Measurements from ENCODE around the gene CDK17. TPM values are rescaled to one million over a fixed set of nuclear protein-coding genes. Genes with fewer than 3 reads are reported as not detected.

Gene CDK17
- total RNA-seq, 2 donors from 2014 or later, result 36.2 to 39.9 TPM

DNA sequence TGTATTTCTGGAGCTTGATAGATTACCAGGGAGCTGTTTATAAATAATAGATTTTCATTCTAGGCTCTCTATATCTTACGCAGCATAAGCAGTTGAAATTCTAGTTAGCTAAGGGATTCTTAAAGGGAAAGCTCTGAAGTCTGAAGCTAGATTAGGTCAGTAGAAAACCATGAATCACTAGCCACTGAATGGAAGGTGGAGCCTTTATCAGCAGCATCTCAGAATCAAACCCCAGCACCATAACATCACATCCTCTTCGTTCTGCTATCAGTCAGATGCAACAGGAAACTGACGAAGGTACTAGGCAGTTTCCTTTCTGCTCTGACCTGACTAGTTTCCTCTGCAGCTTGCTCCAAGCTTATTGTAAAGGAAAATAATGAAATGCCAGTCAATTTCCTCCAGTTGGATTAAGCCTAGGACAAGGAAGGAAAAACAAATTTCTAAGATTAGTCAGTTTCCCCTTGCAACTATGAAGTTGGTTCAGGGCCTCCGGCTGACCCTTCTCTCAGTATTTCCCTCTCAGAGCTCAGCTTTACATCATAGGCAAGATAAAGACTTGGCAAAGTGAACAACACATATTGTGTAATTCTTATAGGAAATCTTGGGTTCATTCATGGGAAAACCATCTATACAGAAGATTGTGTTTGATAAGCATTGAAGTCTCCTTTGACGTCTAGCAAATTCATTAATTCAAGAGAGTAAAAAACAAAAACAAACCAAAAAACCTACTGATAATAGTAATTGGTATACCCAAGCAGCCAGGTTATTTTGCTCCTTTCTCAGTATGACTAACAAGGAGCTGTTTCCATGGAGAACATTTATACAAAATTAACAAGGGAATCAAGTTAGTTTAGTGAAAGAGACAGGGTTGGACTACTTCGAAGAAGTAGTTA is 45.7 kb upstream of the CDK17 start:
- H3K4me1 Mint-ChIP-seq, result peaks cover 4% of the 10 kb centered on the region
- DNase-seq, result no peak
- H3K27me3 ChIP-seq (ENCODE audit: control insufficient read depth, insufficient read depth, low read length, poor library complexity, severe bottlenecking), result no peaks in the 10 kb centered on the region
- TF ChIP-seq, protein P1, sequence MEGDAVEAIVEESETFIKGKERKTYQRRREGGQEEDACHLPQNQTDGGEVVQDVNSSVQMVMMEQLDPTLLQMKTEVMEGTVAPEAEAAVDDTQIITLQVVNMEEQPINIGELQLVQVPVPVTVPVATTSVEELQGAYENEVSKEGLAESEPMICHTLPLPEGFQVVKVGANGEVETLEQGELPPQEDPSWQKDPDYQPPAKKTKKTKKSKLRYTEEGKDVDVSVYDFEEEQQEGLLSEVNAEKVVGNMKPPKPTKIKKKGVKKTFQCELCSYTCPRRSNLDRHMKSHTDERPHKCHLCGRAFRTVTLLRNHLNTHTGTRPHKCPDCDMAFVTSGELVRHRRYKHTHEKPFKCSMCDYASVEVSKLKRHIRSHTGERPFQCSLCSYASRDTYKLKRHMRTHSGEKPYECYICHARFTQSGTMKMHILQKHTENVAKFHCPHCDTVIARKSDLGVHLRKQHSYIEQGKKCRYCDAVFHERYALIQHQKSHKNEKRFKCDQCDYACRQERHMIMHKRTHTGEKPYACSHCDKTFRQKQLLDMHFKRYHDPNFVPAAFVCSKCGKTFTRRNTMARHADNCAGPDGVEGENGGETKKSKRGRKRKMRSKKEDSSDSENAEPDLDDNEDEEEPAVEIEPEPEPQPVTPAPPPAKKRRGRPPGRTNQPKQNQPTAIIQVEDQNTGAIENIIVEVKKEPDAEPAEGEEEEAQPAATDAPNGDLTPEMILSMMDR (conservative IDR thresholded peaks at IDR 0.05), result no peak
- H3K9me3 Mint-ChIP-seq, result peaks cover 1% of the 10 kb centered on the region
- no peak overlapping the region for H3K4me3 ChIP-seq (ENCODE audit: low read length)
- H3K27ac ChIP-seq (ENCODE audit: low read depth, low read length), result no peak overlapping the region
- no peaks in the 10 kb centered on the region for H3K36me3 Mint-ChIP-seq (ENCODE audit: low read depth)
- H3K27me3 Mint-ChIP-seq (ENCODE audit: insufficient read depth), result peaks cover 7% of the 10 kb centered on the region
- H3K4me1 ChIP-seq (ENCODE audit: control insufficient read depth, insufficient read depth, low read length), result no peaks in the 10 kb centered on the region
- H3K9ac ChIP-seq (ENCODE audit: extremely low read depth, low read length, poor library complexity, severe bottlenecking), result no peak overlapping the region
- H3K27ac Mint-ChIP-seq, result no peak overlapping the region
- WGBS, 2 experiments (ENCODE audit: insufficient coverage in 1 of 2, insufficient read length in 1 of 2), result 79 to 93% methylated on average over 3 to 6 of the region's 6 CpGs
- no peaks in the 10 kb centered on the region for H3K36me3 ChIP-seq (ENCODE audit: control insufficient read depth, insufficient read depth, low read length)
- no peak overlapping the region for H3K4me3 Mint-ChIP-seq
- H3K9me3 ChIP-seq (ENCODE audit: control insufficient read depth, low read length), result no peaks in the 10 kb centered on the region

- H3K27ac Mint-ChIP-seq, result no peak overlapping the region
- no peaks in the 10 kb centered on the region for H3K36me3 Mint-ChIP-seq (ENCODE audit: low read depth)
- H3K9me3 Mint-ChIP-seq, result peaks cover 4% of the 10 kb centered on the region
Observed at GRCh38 chr12:96444399-96444798, 44.2 kb upstream of the CDK17 start.

DNA sequence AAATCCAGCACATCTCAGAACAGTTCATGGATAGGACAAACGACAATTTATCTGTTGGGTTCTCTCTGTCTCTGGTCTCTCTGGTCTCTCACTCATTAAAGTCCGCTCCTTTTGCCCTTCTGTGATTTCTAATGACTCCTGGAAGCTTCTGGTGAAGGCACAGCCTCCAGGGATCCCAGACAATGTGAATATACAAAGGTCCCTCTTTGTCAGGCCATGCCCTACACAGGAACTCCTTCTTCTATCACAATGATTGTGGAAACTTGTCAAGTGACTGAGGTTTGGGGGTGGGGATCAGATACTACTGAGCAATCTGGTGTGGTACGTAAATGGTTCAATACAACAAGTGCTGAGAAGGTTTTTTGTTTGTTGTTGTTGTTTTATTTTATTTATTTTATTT is 42.7 kb upstream of the CDK17 start:
- DNase-seq, result no peak
- Histone ChIP-seq H3K27me3 (ENCODE audit: control insufficient read depth, insufficient read depth, low read length, poor library complexity, severe bottlenecking) (no peaks in the 10 kb centered on the region), H3K9me3 (ENCODE audit: control insufficient read depth, low read length) (no peaks in the 10 kb centered on the region), H3K9ac (ENCODE audit: extremely low read depth, low read length, poor library complexity, severe bottlenecking) (no peak overlapping the region), H3K4me1 (ENCODE audit: control insufficient read depth, insufficient read depth, low read length) (no peaks in the 10 kb centered on the region), H3K27ac (ENCODE audit: low read depth, low read length) (no peak overlapping the region), H3K4me3 (ENCODE audit: low read length) (no peak overlapping the region), H3K36me3 (ENCODE audit: control insufficient read depth, insufficient read depth, low read length) (no peaks in the 10 kb centered on the region)
- H3K9me3 Mint-ChIP-seq, result peaks cover 4% of the 10 kb centered on the region
- H3K4me1 Mint-ChIP-seq, result peaks cover 4% of the 10 kb centered on the region
- no peak overlapping the region for H3K27ac Mint-ChIP-seq
- H3K36me3 Mint-ChIP-seq (ENCODE audit: low read depth), result no peaks in the 10 kb centered on the region
- TF ChIP-seq, protein P1 (conservative IDR thresholded peaks at IDR 0.05), result no peak
- WGBS, 2 experiments (ENCODE audit: insufficient coverage in 1 of 2, insufficient read length in 1 of 2), result 94 to 95% methylated on average over 3 of the region's 3 CpGs
- H3K4me3 Mint-ChIP-seq, result no peak overlapping the region
- no peaks in the 10 kb centered on the region for H3K27me3 Mint-ChIP-seq (ENCODE audit: insufficient read depth)

More at GRCh38 chr12:96444399-96444798, 44.2 kb upstream of the CDK17 start:
- Mint-ChIP-seq H3K4me3 (no peak overlapping the region), H3K27me3 (ENCODE audit: insufficient read depth) (no peaks in the 10 kb centered on the region), H3K4me1 (peaks cover 4% of the 10 kb centered on the region)
- Histone ChIP-seq H3K4me1 (ENCODE audit: control insufficient read depth, insufficient read depth, low read length) (no peaks in the 10 kb centered on the region), H3K9ac (ENCODE audit: extremely low read depth, low read length, poor library complexity, severe bottlenecking) (no peak overlapping the region), H3K27ac (ENCODE audit: low read depth, low read length) (no peak overlapping the region), H3K27me3 (ENCODE audit: control insufficient read depth, insufficient read depth, low read length, poor library complexity, severe bottlenecking) (no peaks in the 10 kb centered on the region), H3K4me3 (ENCODE audit: low read length) (no peak overlapping the region), H3K9me3 (ENCODE audit: control insufficient read depth, low read length) (no peaks in the 10 kb centered on the region), H3K36me3 (ENCODE audit: control insufficient read depth, insufficient read depth, low read length) (no peaks in the 10 kb centered on the region)
- 93 to 96% methylated on average over 8 to 10 of the region's 10 CpGs for WGBS, 2 experiments (ENCODE audit: insufficient coverage in 1 of 2, insufficient read length in 1 of 2)
- TF ChIP-seq, protein P1 (conservative IDR thresholded peaks at IDR 0.05), result no peak
- no peak for DNase-seq

All from endodermal cell (in vitro differentiated cells).